ENCODE results near the gene PBXIP1.

The PBXIP1 gene

GRCh38 chr1:154951901-154952657 lies 3.8 kb downstream of the PBXIP1 start:
- DNase-seq (ENCODE audit: low read depth), result no peak
- TF ChIP-seq CTCF (conservative IDR thresholded peaks at IDR 0.05; ENCODE audit: low read depth, low read length), result no peak
- no peak overlapping the region for H3K4me3 ChIP-seq (ENCODE audit: low read depth, low read length)

- no peak for TF ChIP-seq CTCF (conservative IDR thresholded peaks at IDR 0.05; ENCODE audit: low read depth, low read length)
- no peak for DNase-seq (ENCODE audit: low read depth)
- H3K4me3 ChIP-seq (ENCODE audit: low read depth, low read length), result no peak overlapping the region
Observed at GRCh38 chr1:154948079-154948478, 7.8 kb downstream of the PBXIP1 start.

GRCh38 chr1:154945962-154946850 lies 9.7 kb downstream of the PBXIP1 start:
- TF ChIP-seq CTCF (conservative IDR thresholded peaks at IDR 0.05; ENCODE audit: low read depth, low read length), result no peak
- no peak for DNase-seq (ENCODE audit: low read depth)
- no peak overlapping the region for H3K4me3 ChIP-seq (ENCODE audit: low read depth, low read length)

GRCh38 chr1:154945160-154945961 lies 10.5 kb downstream of the PBXIP1 start:
- H3K4me3 ChIP-seq (ENCODE audit: low read depth, low read length), result no peak overlapping the region
- TF ChIP-seq CTCF (conservative IDR thresholded peaks at IDR 0.05; ENCODE audit: low read depth, low read length), result no peak
- no peak for DNase-seq (ENCODE audit: low read depth)

GRCh38 chr1:154944401-154945159 lies 11.3 kb downstream of the PBXIP1 start:
- no peak for TF ChIP-seq CTCF (conservative IDR thresholded peaks at IDR 0.05; ENCODE audit: low read depth, low read length)
- no peak overlapping the region for H3K4me3 ChIP-seq (ENCODE audit: low read depth, low read length)
- DNase-seq (ENCODE audit: low read depth), result no peak
